HepG2 (cell line): ENCODE results near the gene MYOZ3. TPM values are rescaled to one million over a fixed set of nuclear protein-coding genes. Genes with fewer than 3 reads are reported as not detected.

Experiments
- CHD4 ChIP-seq: fragments of 200-600 bp; sonication (generic); IDR thresholded peaks from 2 replicates; pipeline ENCODE4 v1.7.0; 2017; ENCODE audit warnings: mild to moderate bottlenecking, low read length, borderline replicate concordance
- ETV5 ChIP-seq: IDR thresholded peaks from 2 replicates; pipeline ENCODE4 v1.6.1; 2018; ENCODE audit warnings: missing biosample characterization, missing genetic modification reagents, inconsistent platforms, borderline replicate concordance
- FOXO4 ChIP-seq: sonication (generic); formaldehyde crosslinking; conservative IDR thresholded peaks from 2 replicates; pipeline ENCODE4 v1.8.1; 2023; ENCODE audit warnings: missing genetic modification reagents
- GFI1 ChIP-seq: sonication (generic); formaldehyde crosslinking; IDR thresholded peaks from 2 replicates; pipeline ENCODE4 v1.5.0; 2020; ENCODE audit warnings: missing genetic modification reagents, mild to moderate bottlenecking, borderline replicate concordance
- HES4 ChIP-seq: sonication (generic); formaldehyde crosslinking; IDR thresholded peaks from 2 replicates; pipeline ENCODE4 v1.9.0; 2021; ENCODE audit warnings: mild to moderate bottlenecking, missing genetic modification reagents, borderline replicate concordance
- KAT8 ChIP-seq: IDR thresholded peaks from 2 replicates; pipeline ENCODE4 v1.6.1; 2016; ENCODE audit warnings: missing genetic modification reagents, missing compliant biosample characterization
- KDM2A ChIP-seq: sonication (generic); formaldehyde crosslinking; IDR thresholded peaks from 2 replicates; pipeline ENCODE4 v1.4.0; 2020; ENCODE audit warnings: low read depth, missing genetic modification reagents, borderline replicate concordance
- MAF1 ChIP-seq: sonication (generic); formaldehyde crosslinking; IDR thresholded peaks from 2 replicates; pipeline ENCODE4 v1.5.0; 2020; ENCODE audit warnings: missing genetic modification reagents, borderline replicate concordance
- MYNN ChIP-seq: sonication (generic); formaldehyde crosslinking; IDR thresholded peaks from 2 replicates; pipeline ENCODE4 v1.4.0; 2020; ENCODE audit warnings: mild to moderate bottlenecking, low read depth, missing genetic modification reagents
- PITX1 ChIP-seq: sonication (generic); formaldehyde crosslinking; IDR thresholded peaks from 2 replicates; pipeline ENCODE4 v1.5.1; 2020; ENCODE audit warnings: mild to moderate bottlenecking, missing genetic modification reagents
- TBP ChIP-seq: sonication (generic); formaldehyde crosslinking; IDR thresholded peaks from 2 replicates; pipeline ENCODE4 v1.5.0; 2020; ENCODE audit warnings: missing genetic modification reagents
- ZKSCAN5 ChIP-seq: sonication (generic); formaldehyde crosslinking; IDR thresholded peaks from 2 replicates; pipeline ENCODE4 v1.5.1; 2020; ENCODE audit warnings: mild to moderate bottlenecking, missing genetic modification reagents
- ZNF224 ChIP-seq: sonication (generic); formaldehyde crosslinking; IDR thresholded peaks from 2 replicates; pipeline ENCODE4 v1.5.0; 2020; ENCODE audit warnings: mild to moderate bottlenecking, missing genetic modification reagents
- ZNF333 ChIP-seq: sonication (generic); formaldehyde crosslinking; IDR thresholded peaks from 2 replicates; pipeline ENCODE4 v1.4.0; 2020; ENCODE audit warnings: mild to moderate bottlenecking, missing genetic modification reagents, borderline replicate concordance
- ZNF598 ChIP-seq: sonication (generic); formaldehyde crosslinking; IDR thresholded peaks from 2 replicates; pipeline ENCODE4 v1.5.1; 2020; ENCODE audit warnings: mild to moderate bottlenecking, missing genetic modification reagents, borderline replicate concordance
- ZNF883 ChIP-seq: sonication (generic); formaldehyde crosslinking; IDR thresholded peaks from 2 replicates; pipeline ENCODE4 v1.5.1; 2020; ENCODE audit warnings: mild to moderate bottlenecking, missing genetic modification reagents; ENCODE audit errors: not compliant biosample characterization
- polyA plus RNA-seq, 8 experiments: library from polyadenylated mRNA; depleted of rRNA in 3 of 8; stranded (reverse) in 7 of 8; unstranded in 1 of 8; fragments of >200 nt; fragmentation: Illumina TruSeq in 4 of 8; extraction: Trizol in 4 of 8; gene quantifications; 2 replicates each; pipeline versions ENCODE4 v1.2.1 to v1.2.3, GENCODE V29; 2011 to 2016; ENCODE audit warnings: low read depth in 4 of 8, missing spikeins in 1 of 8, mixed read lengths in 1 of 8; ENCODE audit not compliant: insufficient read depth in 1 of 8
- total RNA-seq, 5 experiments: library from RNA; depleted of rRNA; stranded (reverse); fragments of >200 nt; fragmentation: Illumina TruSeq; extraction: Trizol; gene quantifications; 2 replicates each; pipeline ENCODE4 v1.2.3, GENCODE V29; 2016; ENCODE audit warnings: low read depth in 1 of 5
- TF ChIP-seq, protein P1 (sequence below), 2 experiments: sonication (generic) in 1 of 2; formaldehyde crosslinking in 1 of 2; IDR thresholded peaks; 2 replicates each; pipeline versions ENCODE4 v1.4.0 to v1.6.1; 2016 to 2020; ENCODE audit warnings: borderline replicate concordance in 1 of 2, low read depth in 1 of 2, mild to moderate bottlenecking in 1 of 2, missing genetic modification reagents in 1 of 2
- TF ChIP-seq, protein P2 (sequence below): sonication (generic); formaldehyde crosslinking; IDR thresholded peaks from 2 replicates; pipeline ENCODE4 v1.4.0; 2020; ENCODE audit warnings: low read depth, mild to moderate bottlenecking, missing genetic modification reagents
- TF ChIP-seq, protein P3 (sequence below): sonication (generic); formaldehyde crosslinking; IDR thresholded peaks from 2 replicates; pipeline ENCODE4 v1.4.0; 2020; ENCODE audit warnings: missing genetic modification reagents, borderline replicate concordance

Gene MYOZ3
- total and polyA plus RNA-seq, 2 of the 13 experiments (the other 11 are each of a cell fraction or from before 2014, with no cell fraction given) = 0.05 TPM; not detected in 1

GRCh38 chr5:150616024-150616470 is 45.0 kb upstream of the MYOZ3 start (continued):
- no peak for TF ChIP-seq FOXO4 (CRISPR knock-in tag)
- TF ChIP-seq HES4 = no peak
- TF ChIP-seq KAT8 (CRISPR knock-in tag) = no peak
- TF ChIP-seq KDM2A (CRISPR knock-in tag) = peak; percentile 49; the same call in 1 of the 2 replicates
- no peak for TF ChIP-seq TBP (CRISPR knock-in tag)
- TF ChIP-seq, protein P1, sequence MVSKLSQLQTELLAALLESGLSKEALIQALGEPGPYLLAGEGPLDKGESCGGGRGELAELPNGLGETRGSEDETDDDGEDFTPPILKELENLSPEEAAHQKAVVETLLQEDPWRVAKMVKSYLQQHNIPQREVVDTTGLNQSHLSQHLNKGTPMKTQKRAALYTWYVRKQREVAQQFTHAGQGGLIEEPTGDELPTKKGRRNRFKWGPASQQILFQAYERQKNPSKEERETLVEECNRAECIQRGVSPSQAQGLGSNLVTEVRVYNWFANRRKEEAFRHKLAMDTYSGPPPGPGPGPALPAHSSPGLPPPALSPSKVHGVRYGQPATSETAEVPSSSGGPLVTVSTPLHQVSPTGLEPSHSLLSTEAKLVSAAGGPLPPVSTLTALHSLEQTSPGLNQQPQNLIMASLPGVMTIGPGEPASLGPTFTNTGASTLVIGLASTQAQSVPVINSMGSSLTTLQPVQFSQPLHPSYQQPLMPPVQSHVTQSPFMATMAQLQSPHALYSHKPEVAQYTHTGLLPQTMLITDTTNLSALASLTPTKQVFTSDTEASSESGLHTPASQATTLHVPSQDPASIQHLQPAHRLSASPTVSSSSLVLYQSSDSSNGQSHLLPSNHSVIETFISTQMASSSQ (IDR thresholded peaks at IDR 0.05; ENCODE audit: low read depth) = no peak
- TF ChIP-seq, protein P1 (CRISPR knock-in tag; IDR thresholded peaks at IDR 0.05; ENCODE audit: borderline replicate concordance) = peak; percentile 62; the same call in 1 of the 2 replicates
- TF ChIP-seq MAF1 (CRISPR knock-in tag) = no peak
- TF ChIP-seq ZKSCAN5 (CRISPR knock-in tag) = no peak
- TF ChIP-seq ZNF883 = no peak
- peak; percentile 10; the same call in 1 of the 2 replicates for TF ChIP-seq ETV5 (CRISPR knock-in tag)
- TF ChIP-seq GFI1 (CRISPR knock-in tag) = peak; percentile 97
- TF ChIP-seq ZNF224 (CRISPR knock-in tag) = no peak
- TF ChIP-seq, protein P2, sequence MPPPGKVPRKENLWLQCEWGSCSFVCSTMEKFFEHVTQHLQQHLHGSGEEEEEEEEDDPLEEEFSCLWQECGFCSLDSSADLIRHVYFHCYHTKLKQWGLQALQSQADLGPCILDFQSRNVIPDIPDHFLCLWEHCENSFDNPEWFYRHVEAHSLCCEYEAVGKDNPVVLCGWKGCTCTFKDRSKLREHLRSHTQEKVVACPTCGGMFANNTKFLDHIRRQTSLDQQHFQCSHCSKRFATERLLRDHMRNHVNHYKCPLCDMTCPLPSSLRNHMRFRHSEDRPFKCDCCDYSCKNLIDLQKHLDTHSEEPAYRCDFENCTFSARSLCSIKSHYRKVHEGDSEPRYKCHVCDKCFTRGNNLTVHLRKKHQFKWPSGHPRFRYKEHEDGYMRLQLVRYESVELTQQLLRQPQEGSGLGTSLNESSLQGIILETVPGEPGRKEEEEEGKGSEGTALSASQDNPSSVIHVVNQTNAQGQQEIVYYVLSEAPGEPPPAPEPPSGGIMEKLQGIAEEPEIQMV = 0 out of 2 replicates have a peak, but pooled peaks have one; percentile 49
- TF ChIP-seq MYNN (CRISPR knock-in tag) = no peak
- 0 out of 2 replicates have a peak, but pooled peaks have one; percentile 34 for TF ChIP-seq PITX1 (CRISPR knock-in tag)
- TF ChIP-seq, protein P3, sequence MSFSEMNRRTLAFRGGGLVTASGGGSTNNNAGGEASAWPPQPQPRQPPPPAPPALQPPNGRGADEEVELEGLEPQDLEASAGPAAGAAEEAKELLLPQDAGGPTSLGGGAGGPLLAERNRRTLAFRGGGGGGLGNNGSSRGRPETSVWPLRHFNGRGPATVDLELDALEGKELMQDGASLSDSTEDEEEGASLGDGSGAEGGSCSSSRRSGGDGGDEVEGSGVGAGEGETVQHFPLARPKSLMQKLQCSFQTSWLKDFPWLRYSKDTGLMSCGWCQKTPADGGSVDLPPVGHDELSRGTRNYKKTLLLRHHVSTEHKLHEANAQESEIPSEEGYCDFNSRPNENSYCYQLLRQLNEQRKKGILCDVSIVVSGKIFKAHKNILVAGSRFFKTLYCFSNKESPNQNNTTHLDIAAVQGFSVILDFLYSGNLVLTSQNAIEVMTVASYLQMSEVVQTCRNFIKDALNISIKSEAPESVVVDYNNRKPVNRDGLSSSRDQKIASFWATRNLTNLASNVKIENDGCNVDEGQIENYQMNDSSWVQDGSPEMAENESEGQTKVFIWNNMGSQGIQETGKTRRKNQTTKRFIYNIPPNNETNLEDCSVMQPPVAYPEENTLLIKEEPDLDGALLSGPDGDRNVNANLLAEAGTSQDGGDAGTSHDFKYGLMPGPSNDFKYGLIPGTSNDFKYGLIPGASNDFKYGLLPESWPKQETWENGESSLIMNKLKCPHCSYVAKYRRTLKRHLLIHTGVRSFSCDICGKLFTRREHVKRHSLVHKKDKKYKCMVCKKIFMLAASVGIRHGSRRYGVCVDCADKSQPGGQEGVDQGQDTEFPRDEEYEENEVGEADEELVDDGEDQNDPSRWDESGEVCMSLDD (CRISPR knock-in tag) = no peak
- peak; percentile 30; the same call in 1 of the 2 replicates for TF ChIP-seq ZNF598 (CRISPR knock-in tag)
- TF ChIP-seq CHD4 = no peak
- TF ChIP-seq ZNF333 (CRISPR knock-in tag) = no peak
